SH-SY5Y (cell line): Measurements from ENCODE around the gene ACSL6.

Source experiments
- GATA2 ChIP-seq: IDR thresholded peaks from 2 replicates; pipeline ENCODE4 v1.6.1; 2011; ENCODE audit warnings: mild to moderate bottlenecking, low read depth, low read length
- GATA3 ChIP-seq: IDR thresholded peaks from 2 replicates; pipeline ENCODE4 v1.6.1; 2011; ENCODE audit warnings: low read depth, mild to moderate bottlenecking, low read length, moderate library complexity

DNA sequence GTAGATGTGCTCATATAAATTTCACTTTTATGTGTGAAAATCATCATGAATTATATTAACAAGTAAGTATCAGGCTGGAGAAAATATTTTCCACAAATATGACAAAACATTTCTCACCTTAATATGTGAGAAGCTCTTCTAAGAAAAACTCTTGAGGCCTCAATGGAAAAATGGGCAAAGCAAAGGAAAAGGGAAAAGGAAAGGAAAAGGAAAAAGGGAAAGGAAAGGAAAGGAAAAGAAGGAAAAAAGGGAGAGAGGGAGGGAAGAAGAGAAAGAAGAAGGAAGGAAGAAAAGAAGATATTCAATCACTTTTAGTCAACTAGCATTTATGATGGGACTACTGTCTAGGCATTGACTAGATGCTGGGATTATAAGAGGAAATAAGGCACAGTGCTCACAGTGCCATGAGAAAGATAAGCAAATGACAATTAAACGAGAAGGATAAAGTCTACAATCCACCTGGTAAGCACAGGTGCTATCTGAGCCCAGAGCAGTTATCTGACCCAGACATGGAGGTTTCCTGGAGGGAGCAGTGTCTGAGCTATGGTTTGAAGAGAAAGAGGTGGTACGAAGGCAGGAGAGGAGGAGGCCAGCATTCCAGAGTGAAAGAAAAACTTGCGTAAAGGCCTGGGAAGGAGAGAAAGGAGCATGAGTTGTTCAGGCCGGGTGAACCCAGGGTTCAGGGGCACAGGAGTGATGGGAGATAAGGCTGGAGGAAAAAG, 18.3 kb upstream of the ACSL6 start:
- no peak for TF ChIP-seq GATA3
- no peak for TF ChIP-seq GATA2
